Measurements from ENCODE around the gene LGMN.
A peak's percentile ranks its signal among the peaks of the same experiment; 100 is the strongest.
"Not testable (repeated sequence)": the region's sequence is repeated elsewhere in the genome, so short reads cannot be mapped to it uniquely, and the experiment has no call there.

Gene LGMN

GRCh38 chr14:92759300-92759678 is 10.9 kb upstream of the LGMN start:
- peak; percentile 20 for DNase-seq (ENCODE audit: low read depth, low spot score)
- no peak overlapping the region for H3K4me3 ChIP-seq (ENCODE audit: low read depth, low read length)
- in situ Hi-C loops (cut with HindIII; ENCODE audit: low sequenced_read_pairs), result no loop called here
- no peak for TF ChIP-seq CTCF (IDR thresholded peaks at IDR 0.05; ENCODE audit: low read depth, low read length)

DNA sequence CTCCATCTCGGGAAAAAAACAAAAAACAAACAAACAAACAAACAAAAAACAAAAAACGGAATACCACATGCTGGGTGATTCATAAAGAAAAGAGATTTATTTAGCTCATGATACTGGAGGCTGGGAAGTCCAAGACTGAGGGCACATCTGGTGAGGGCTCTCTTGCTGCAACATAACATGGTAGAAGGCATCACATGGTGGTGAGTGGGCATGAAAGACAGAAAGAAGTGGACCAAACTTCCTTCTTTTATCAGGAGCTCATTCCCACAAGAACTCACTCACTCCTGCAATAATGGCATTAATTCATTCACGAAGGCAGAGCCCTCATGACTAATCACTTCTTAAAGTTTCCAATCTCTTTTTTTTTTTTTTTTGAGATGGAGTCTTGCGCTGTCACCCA is 8.0 kb upstream of the LGMN start:
- no peak for DNase-seq (ENCODE audit: low read depth, low spot score)
- H3K4me3 ChIP-seq (ENCODE audit: low read depth, low read length), result no peak overlapping the region
- no peak for TF ChIP-seq CTCF (IDR thresholded peaks at IDR 0.05; ENCODE audit: low read depth, low read length)
- in situ Hi-C loops (cut with HindIII; ENCODE audit: low sequenced_read_pairs), result no loop called here

DNA sequence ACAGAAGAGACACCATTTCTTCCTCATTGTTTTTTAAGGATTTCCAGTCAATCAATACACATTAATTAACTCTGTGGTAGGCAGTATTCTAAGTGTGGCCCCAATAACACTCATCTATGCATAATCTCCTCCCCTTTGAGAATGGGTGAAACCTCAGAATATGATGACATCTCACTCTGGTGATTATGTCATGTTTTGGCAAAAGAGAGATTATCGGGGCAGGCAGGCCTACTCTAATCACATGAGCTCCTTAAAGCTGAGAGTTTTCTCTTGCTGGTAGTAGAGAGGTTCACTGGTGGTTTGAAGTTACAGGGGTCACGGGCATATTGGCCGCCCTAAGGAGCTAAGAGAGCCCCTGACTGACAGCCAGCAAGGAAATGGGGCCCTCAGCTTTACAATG is 7.1 kb upstream of the LGMN start:
- H3K4me3 ChIP-seq (ENCODE audit: low read depth, low read length), result no peak overlapping the region
- DNase-seq (ENCODE audit: low read depth, low spot score), result no peak
- TF ChIP-seq CTCF (IDR thresholded peaks at IDR 0.05; ENCODE audit: low read depth, low read length), result no peak
- in situ Hi-C loops (cut with HindIII; ENCODE audit: low sequenced_read_pairs), result no loop called here

GRCh38 chr14:92754966-92755365 is 6.5 kb upstream of the LGMN start:
- no peak overlapping the region for H3K4me3 ChIP-seq (ENCODE audit: low read depth, low read length)
- in situ Hi-C loops (cut with HindIII; ENCODE audit: low sequenced_read_pairs), result no loop called here
- TF ChIP-seq CTCF (IDR thresholded peaks at IDR 0.05; ENCODE audit: low read depth, low read length), result no peak
- DNase-seq (ENCODE audit: low read depth, low spot score), result no peak

DNA sequence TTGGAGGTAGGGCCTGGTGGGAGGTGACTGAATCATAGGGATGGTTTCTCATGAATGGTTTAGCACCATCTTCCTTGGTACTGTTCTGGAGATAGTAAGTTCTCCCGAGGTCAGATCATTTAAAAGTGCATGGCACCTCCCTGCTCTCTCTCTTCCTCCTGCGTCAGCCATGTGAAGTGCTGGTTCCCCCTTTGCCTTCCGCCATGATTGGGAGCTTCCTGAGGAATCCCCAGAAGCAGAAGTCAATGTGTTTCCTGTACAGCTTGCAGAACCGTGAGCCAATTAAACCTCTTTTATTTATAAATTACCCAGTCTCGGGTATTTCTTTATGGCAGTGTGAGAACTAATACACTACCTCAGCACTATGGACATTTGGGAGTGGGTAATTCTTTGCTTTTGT is 4.8 kb upstream of the LGMN start:
- no peak overlapping the region for H3K4me3 ChIP-seq (ENCODE audit: low read depth, low read length)
- no peak for DNase-seq (ENCODE audit: low read depth, low spot score)
- in situ Hi-C loops (cut with HindIII; ENCODE audit: low sequenced_read_pairs), result no loop called here
- TF ChIP-seq CTCF (IDR thresholded peaks at IDR 0.05; ENCODE audit: low read depth, low read length), result no peak

- in situ Hi-C loops (cut with HindIII; ENCODE audit: low sequenced_read_pairs), result no loop called here
- no peak for DNase-seq (ENCODE audit: low read depth, low spot score)
- H3K4me3 ChIP-seq (ENCODE audit: low read depth, low read length), result no peak overlapping the region
- TF ChIP-seq CTCF (IDR thresholded peaks at IDR 0.05; ENCODE audit: low read depth, low read length), result no peak
Measured at GRCh38 chr14:92751819-92752218, 3.4 kb upstream of the LGMN start.

DNA sequence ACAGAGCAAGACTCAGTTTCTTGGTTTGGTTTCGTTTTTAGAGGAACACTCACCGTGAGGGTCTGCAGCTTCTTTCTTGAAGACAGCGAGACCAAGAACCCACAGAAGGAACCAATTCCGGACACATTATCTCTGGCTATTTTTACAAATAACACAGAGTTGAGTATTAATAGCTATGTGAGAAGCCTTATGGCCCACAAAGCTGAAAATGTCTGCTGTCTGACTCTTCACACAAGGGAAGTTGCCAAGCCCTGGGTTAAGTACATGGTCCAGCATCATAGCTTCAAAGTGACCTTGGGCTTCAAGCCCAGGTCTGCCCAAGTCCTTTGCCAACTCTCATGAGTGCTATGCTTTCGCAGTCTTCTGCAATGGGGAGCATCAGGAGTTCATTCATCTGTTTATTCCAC is 2.6 kb upstream of the LGMN start:
- TF ChIP-seq CTCF (IDR thresholded peaks at IDR 0.05; ENCODE audit: low read depth, low read length), result no peak
- H3K4me3 ChIP-seq (ENCODE audit: low read depth, low read length), result no peak overlapping the region
- DNase-seq (ENCODE audit: low read depth, low spot score), result no peak
- in situ Hi-C loops (cut with HindIII; ENCODE audit: low sequenced_read_pairs), result no loop called here

DNA sequence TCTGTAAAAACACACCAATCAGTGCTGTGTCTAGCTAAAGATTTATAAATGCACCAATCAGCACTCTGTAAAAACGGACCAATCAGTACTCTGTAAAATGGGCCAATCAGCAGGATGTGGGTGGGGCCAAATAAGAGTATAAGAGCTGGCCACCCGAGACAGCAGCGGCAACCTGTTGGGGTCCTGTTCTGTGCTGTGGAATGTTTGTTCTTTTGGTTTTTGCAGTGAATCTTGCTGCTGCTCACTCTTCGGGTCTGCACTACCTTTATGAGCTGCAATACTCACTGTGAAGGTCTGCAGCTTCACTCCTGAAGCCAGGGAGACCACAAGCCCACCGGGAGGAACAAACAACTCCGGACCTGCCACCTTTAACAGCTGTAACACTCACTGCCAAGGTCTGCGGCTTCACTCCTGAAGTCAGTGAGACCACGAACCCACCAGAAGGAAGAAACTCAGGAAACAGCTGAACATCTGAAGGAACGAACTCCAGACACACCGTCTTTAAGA is 1.8 kb upstream of the LGMN start:
- H3K4me3 ChIP-seq (ENCODE audit: low read depth, low read length); in situ Hi-C loops (cut with HindIII; ENCODE audit: low sequenced_read_pairs); DNase-seq (ENCODE audit: low read depth, low spot score): not testable (repeated sequence)

All from astrocyte of the spinal cord (primary cell).